ENCODE results near the gene PLCH2. TPM values are rescaled to one million over a fixed set of nuclear protein-coding genes. Genes with fewer than 3 reads are reported as not detected.

PLCH2 gene
- total RNA-seq, 1 experiment from 2014 or later: 123 TPM

- Mint-ChIP-seq H3K27ac (ENCODE audit: low read depth, unreplicated experiment) (no peak overlapping the region), H3K27me3 (ENCODE audit: insufficient read depth, unreplicated experiment) (no peaks in the 10 kb centered on the region), H3K36me3 (ENCODE audit: insufficient read depth, unreplicated experiment) (no peaks in the 10 kb centered on the region), H3K9me3 (ENCODE audit: unreplicated experiment) (no peaks in the 10 kb centered on the region), H3K4me3 (ENCODE audit: unreplicated experiment) (no peak overlapping the region), H3K4me1 (ENCODE audit: insufficient read depth, unreplicated experiment) (peaks cover 15% of the 10 kb centered on the region)
- POLR2A ChIA-PET: no interaction called here
- CTCF ChIA-PET: interaction anchor here (0.6 kb wide), 1 partner anchor 325 kb away, joined by 4 read pairs; no protein-coding TSS in a partner anchor
- intact Hi-C loops (cut with micrococcal nuclease): no loop called here
- no peak for TF ChIP-seq CTCF (IDR thresholded peaks at IDR 0.05; ENCODE audit: unreplicated experiment)
- no TSS peak for BruUV-seq (replicated peaks)
- no peak for DNase-seq (ENCODE audit: unreplicated experiment)
Observed at GRCh38 chr1:2541619-2542245, 65.6 kb downstream of the PLCH2 start.

- ChIA-PET CTCF (no interaction called here), POLR2A (no interaction called here)
- Mint-ChIP-seq H3K4me1 (ENCODE audit: insufficient read depth, unreplicated experiment) (peaks cover 12% of the 10 kb centered on the region), H3K27me3 (ENCODE audit: insufficient read depth, unreplicated experiment) (no peaks in the 10 kb centered on the region), H3K27ac (ENCODE audit: low read depth, unreplicated experiment) (no peak overlapping the region), H3K36me3 (ENCODE audit: insufficient read depth, unreplicated experiment) (no peaks in the 10 kb centered on the region), H3K4me3 (ENCODE audit: unreplicated experiment) (no peak overlapping the region), H3K9me3 (ENCODE audit: unreplicated experiment) (no peaks in the 10 kb centered on the region)
- TF ChIP-seq CTCF (IDR thresholded peaks at IDR 0.05; ENCODE audit: unreplicated experiment): no peak
- no TSS peak for BruUV-seq (replicated peaks)
- intact Hi-C loops (cut with micrococcal nuclease): no loop called here
- no peak for DNase-seq (ENCODE audit: unreplicated experiment)
Observed at GRCh38 chr1:2542246-2542915, 66.3 kb downstream of the PLCH2 start.

GRCh38 chr1:2543543-2544092 is 67.5 kb downstream of the PLCH2 start:
- Mint-ChIP-seq H3K36me3 (ENCODE audit: insufficient read depth, unreplicated experiment) (no peaks in the 10 kb centered on the region), H3K27ac (ENCODE audit: low read depth, unreplicated experiment) (no peak overlapping the region), H3K9me3 (ENCODE audit: unreplicated experiment) (no peaks in the 10 kb centered on the region), H3K4me3 (ENCODE audit: unreplicated experiment) (no peak overlapping the region), H3K27me3 (ENCODE audit: insufficient read depth, unreplicated experiment) (no peaks in the 10 kb centered on the region), H3K4me1 (ENCODE audit: insufficient read depth, unreplicated experiment) (peaks cover 5% of the 10 kb centered on the region)
- intact Hi-C loops (cut with micrococcal nuclease): no loop called here
- DNase-seq (ENCODE audit: unreplicated experiment): no peak
- no peak for TF ChIP-seq CTCF (IDR thresholded peaks at IDR 0.05; ENCODE audit: unreplicated experiment)
- POLR2A ChIA-PET: interaction anchor here (1.9 to 4.2 kb wide), 2 partner anchors 9 to 18 kb away, joined by 13 to 36 read pairs; partner anchors contain the start of gene PANK4
- BruUV-seq (replicated peaks): no TSS peak
- CTCF ChIA-PET: interaction anchor here (0.5 to 0.6 kb wide), 2 partner anchors 36 to 404 kb away, joined by 3 read pairs; no protein-coding TSS in a partner anchor

GRCh38 chr1:2544093-2544874 is 68.2 kb downstream of the PLCH2 start:
- intact Hi-C loops (cut with micrococcal nuclease): no loop called here
- ChIA-PET POLR2A (interaction anchor here (0.7 to 4.2 kb wide), 4 partner anchors 10 to 1014 kb away, joined by 3 to 36 read pairs (median 8); partner anchors contain the start of gene PANK4), CTCF (interaction anchor here (0.6 to 0.7 kb wide), 3 partner anchors 11 to 37 kb away, joined by 3 read pairs; no protein-coding TSS in a partner anchor)
- H3K9me3 Mint-ChIP-seq (ENCODE audit: unreplicated experiment): no peaks in the 10 kb centered on the region
- H3K4me3 Mint-ChIP-seq (ENCODE audit: unreplicated experiment): no peak overlapping the region
- no peak for TF ChIP-seq CTCF (IDR thresholded peaks at IDR 0.05; ENCODE audit: unreplicated experiment)
- H3K27ac Mint-ChIP-seq (ENCODE audit: low read depth, unreplicated experiment): no peak overlapping the region
- no TSS peak for BruUV-seq (replicated peaks)
- no peaks in the 10 kb centered on the region for H3K36me3 Mint-ChIP-seq (ENCODE audit: insufficient read depth, unreplicated experiment)
- no peak for DNase-seq (ENCODE audit: unreplicated experiment)
- H3K4me1 Mint-ChIP-seq (ENCODE audit: insufficient read depth, unreplicated experiment): peaks cover 5% of the 10 kb centered on the region
- no peaks in the 10 kb centered on the region for H3K27me3 Mint-ChIP-seq (ENCODE audit: insufficient read depth, unreplicated experiment)

Data from MCF 10A (cell line).